UCSD-AML1 (cell line): Measurements from ENCODE around the gene RTN4RL2.

Experiments used
- DNase-seq: peaks from one replicate; lab custom pipeline; 2025; ENCODE audit not compliant: unreplicated experiment; lab: John Stamatoyannopoulos, UW

The RTN4RL2 gene

GRCh38 chr11:57479911-57480310 lies 19.6 kb downstream of the RTN4RL2 start:
- no peak for DNase-seq

DNA sequence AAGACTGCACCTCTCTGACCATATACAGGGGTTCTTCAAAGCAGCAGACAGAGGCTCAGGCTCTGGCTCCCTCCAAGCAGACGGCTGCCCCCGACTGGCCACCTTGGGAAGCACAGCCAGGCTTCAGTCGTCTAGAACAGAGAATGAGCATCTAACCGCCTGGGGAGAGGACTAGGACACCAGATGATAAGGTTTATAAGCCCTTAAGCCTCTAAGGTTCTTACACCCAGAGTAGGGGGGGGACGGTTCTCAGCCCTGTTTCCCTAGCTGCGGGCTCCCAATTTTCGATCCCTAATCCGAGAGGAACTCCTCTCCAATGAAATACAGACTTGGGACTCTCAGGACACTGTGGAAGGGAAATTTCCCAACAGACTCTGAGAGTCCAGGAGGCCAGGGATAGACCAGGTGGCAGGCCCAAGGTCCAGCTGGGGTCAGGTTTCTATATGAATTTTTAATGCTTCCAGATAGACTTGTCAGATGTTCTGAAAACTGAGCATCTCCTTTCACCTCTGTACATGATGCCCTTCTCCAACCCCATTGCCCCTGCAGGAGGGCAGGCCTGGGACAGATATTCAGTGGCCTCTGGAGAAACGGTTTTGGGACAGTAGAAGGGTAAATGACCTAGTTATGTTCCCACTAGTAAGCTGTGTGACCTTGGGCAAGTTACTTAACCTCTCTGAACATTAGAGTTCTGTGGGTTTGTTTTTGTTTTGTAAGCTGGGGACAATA lies 20.2 kb downstream of the RTN4RL2 start:
- peak; percentile 74 for DNase-seq

DNA sequence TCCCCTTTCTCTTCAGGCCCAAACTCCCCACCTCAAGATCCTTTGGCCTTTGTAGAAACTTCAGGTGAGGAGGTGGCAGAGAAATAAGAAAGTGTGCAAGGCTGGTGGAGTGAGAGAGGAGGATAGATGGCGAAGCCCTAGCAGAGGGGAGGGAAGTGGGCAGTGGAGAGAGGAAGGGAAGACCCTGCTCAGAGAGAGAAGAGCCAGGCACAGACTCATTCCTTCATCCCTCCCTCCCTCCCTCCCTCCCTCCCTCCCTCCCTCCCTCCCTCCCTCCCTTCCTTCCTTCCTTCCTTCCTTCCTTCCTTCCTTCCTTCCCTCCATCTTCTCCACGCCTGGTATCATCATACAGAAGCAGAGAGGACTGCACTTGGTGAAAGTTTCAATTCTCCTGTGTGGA lies 21.0 kb downstream of the RTN4RL2 start:
- DNase-seq = no peak

- DNase-seq = no peak
These were observed 21.8 kb downstream of the RTN4RL2 start for GRCh38 chr11:57481915-57482781.

- no peak for DNase-seq
These were observed 22.6 kb downstream of the RTN4RL2 start for GRCh38 chr11:57482782-57483561.

- DNase-seq = no peak
These were observed 23.2 kb downstream of the RTN4RL2 start for GRCh38 chr11:57483562-57483918.

DNA sequence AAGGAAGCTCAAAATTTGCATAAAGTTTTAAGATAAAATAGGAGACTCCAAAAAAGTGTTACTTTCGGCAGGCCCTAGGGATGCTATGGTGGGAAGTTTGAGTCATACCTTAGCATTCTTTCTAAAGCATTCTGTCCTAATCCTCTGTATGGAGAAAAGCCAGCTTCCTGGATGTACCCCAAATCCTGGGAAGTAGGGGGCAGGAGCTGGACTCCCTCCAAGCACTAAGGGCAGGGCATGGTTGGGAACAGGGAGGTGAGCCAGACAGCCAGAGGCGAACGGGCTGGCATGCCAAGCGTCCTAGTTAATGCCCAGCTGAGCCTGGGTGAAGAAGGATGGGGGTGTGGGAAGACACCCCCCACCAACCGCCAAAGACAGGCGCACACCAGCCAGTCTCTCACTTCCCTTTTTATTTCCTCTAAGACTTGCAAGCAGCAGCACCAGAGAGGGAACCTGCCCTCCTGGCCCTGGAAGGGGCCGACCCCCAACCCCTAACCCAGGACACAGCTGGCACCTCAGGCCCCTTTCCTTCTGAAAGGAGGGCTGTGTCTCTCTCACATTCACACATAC lies 23.9 kb downstream of the RTN4RL2 start:
- peak; percentile 42 for DNase-seq

GRCh38 chr11:57485217-57485990 lies 25.1 kb downstream of the RTN4RL2 start:
- no peak for DNase-seq

GRCh38 chr11:57487021-57487778 lies 26.9 kb downstream of the RTN4RL2 start:
- DNase-seq = no peak

DNA sequence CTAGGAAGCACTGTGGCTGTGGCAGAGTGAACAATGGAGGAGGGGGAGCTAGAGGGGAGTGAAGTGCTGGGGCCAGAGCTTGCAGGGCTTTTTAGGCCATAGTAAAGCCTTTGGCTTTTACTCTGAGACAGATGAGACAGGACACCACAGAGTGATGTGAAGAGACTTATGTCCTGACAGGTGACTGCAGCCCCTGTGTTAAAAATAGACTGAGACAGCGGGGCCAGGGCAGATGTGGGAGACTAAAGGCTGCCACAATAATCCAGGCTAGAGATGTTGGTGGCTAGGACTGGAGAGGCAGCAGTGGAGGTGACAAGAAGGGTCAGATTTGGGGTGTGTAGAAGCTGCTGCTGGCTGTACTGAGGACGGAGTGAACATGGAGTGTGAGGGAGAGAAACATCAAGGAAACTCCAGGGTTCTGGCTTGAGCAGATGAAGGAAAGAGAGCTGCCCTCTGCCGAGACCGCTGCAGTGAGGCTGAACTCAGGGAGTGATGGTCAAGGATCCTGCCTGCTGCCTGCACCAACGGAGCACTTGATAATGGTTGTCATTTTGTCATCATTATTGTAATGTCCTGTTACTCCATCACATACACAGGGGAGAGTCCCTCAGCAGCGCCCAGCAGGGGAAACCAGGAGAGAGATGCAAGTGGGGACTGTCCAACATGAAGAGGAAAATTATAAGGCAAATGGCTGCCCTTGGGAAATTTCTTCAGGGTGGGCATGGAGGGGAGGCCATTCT lies 27.8 kb downstream of the RTN4RL2 start:
- DNase-seq = no peak

- DNase-seq = no peak
These were observed 30.3 kb downstream of the RTN4RL2 start for GRCh38 chr11:57490456-57491248.

GRCh38 chr11:57491371-57492061 lies 31.2 kb downstream of the RTN4RL2 start:
- peak; percentile 68 for DNase-seq

- peak; percentile 59 for DNase-seq
These were observed 33.5 kb downstream of the RTN4RL2 start for GRCh38 chr11:57493507-57494503.

GRCh38 chr11:57496109-57496820 lies 35.9 kb downstream of the RTN4RL2 start:
- DNase-seq = no peak

GRCh38 chr11:57497303-57498247 lies 37.2 kb downstream of the RTN4RL2 start:
- DNase-seq = no peak
